PFSK-1 (cell line): ENCODE data around the gene SIRT2.

Experiments
- FOXP2 ChIP-seq: optimal IDR thresholded peaks from 2 replicates; pipeline ENCODE3; 2011; ENCODE audit warnings: borderline replicate concordance, control low read depth, inconsistent platforms; ENCODE audit not compliant: insufficient read depth; ENCODE audit errors: extremely low read length, extremely low read depth
- POLR2AphosphoS5 ChIP-seq: IDR thresholded peaks from 2 replicates; pipeline ENCODE4 v1.6.1; 2012; ENCODE audit warnings: low read depth, mild to moderate bottlenecking, control low read depth, low read length, moderate library complexity
- SIN3A ChIP-seq: IDR thresholded peaks from 2 replicates; pipeline ENCODE4 v1.6.1; 2012; ENCODE audit warnings: mild to moderate bottlenecking, low read length, moderate library complexity, borderline replicate concordance; ENCODE audit not compliant: insufficient read depth
- TF ChIP-seq, protein P1 (sequence below), 2 experiments: IDR thresholded peaks; 2 replicates each; pipeline versions ENCODE4 v1.6.1 to v1.8.0; 2011 to 2012; ENCODE audit warnings: low read depth in 2 of 2, low read length in 2 of 2, control low read depth in 1 of 2, inconsistent platforms in 1 of 2, mild to moderate bottlenecking in 1 of 2, moderate library complexity in 1 of 2; ENCODE audit not compliant: insufficient read depth in 1 of 2

DNA sequence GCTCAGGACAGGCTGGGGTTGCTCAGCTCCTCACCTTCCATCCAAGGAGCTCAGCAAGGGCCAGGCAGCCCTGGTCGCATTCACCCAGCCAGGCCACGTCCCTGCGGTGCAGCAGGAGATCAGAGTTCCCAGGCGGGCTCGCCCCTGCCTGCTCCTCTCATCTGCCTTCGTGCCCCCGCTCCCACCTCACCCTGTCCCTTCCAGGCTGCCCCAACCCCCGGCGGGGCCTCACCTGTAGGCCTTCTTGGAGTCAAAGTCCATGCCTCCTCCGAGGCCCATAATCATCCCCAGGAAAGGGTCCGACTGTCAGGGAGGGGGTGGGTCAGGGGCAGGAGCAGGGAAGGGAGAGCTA lies 20.0 kb downstream of the SIRT2 start:
- TF ChIP-seq POLR2AphosphoS5 (no peak), SIN3A (no peak), FOXP2 (no peak)
- TF ChIP-seq, protein P1, sequence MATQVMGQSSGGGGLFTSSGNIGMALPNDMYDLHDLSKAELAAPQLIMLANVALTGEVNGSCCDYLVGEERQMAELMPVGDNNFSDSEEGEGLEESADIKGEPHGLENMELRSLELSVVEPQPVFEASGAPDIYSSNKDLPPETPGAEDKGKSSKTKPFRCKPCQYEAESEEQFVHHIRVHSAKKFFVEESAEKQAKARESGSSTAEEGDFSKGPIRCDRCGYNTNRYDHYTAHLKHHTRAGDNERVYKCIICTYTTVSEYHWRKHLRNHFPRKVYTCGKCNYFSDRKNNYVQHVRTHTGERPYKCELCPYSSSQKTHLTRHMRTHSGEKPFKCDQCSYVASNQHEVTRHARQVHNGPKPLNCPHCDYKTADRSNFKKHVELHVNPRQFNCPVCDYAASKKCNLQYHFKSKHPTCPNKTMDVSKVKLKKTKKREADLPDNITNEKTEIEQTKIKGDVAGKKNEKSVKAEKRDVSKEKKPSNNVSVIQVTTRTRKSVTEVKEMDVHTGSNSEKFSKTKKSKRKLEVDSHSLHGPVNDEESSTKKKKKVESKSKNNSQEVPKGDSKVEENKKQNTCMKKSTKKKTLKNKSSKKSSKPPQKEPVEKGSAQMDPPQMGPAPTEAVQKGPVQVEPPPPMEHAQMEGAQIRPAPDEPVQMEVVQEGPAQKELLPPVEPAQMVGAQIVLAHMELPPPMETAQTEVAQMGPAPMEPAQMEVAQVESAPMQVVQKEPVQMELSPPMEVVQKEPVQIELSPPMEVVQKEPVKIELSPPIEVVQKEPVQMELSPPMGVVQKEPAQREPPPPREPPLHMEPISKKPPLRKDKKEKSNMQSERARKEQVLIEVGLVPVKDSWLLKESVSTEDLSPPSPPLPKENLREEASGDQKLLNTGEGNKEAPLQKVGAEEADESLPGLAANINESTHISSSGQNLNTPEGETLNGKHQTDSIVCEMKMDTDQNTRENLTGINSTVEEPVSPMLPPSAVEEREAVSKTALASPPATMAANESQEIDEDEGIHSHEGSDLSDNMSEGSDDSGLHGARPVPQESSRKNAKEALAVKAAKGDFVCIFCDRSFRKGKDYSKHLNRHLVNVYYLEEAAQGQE (IDR thresholded peaks at IDR 0.05; ENCODE audit: insufficient read depth in 1 of 2, low read depth in 2 of 2, low read length in 2 of 2): no peak
